Ascending aorta (tissue), 2 donors: ENCODE measurements around the gene RIMBP2. TPM values are rescaled to one million over a fixed set of nuclear protein-coding genes. Genes with fewer than 3 reads are reported as not detected.

ENCODE experiments used
- DNase-seq, 2 donors: peaks; one replicate each; pipeline ENCODE4 v3.0.0-alpha.2; 2019; ENCODE audit warnings: low spot score in 2 of 2
- H3K27ac ChIP-seq, 2 donors: fragments of 200-600 bp; sonication (generic); one replicate each; pipeline ENCODE4 v1.5.1; 2016 to 2017; ENCODE audit warnings: mild to moderate bottlenecking in 1 of 2
- H3K27me3 ChIP-seq: fragments of 200-600 bp; sonication (generic); one replicate; pipeline ENCODE4 v1.5.1; 2017
- H3K36me3 ChIP-seq, 2 donors: fragments of 200-600 bp; sonication (generic); one replicate each; pipeline ENCODE4 v1.5.1; 2016
- H3K4me1 ChIP-seq, 2 donors: fragments of 200-600 bp; sonication (generic); one replicate each; pipeline ENCODE4 v1.5.1; 2016 to 2017; ENCODE audit warnings: mild to moderate bottlenecking in 1 of 2
- H3K4me3 ChIP-seq, 2 donors: fragments of 200-600 bp; sonication (generic); one replicate each; pipeline ENCODE4 v1.5.1; 2016 to 2017; ENCODE audit warnings: mild to moderate bottlenecking in 1 of 2
- H3K9me3 ChIP-seq, 2 donors: fragments of 200-600 bp; sonication (generic); one replicate each; pipeline ENCODE4 v1.5.1; 2016
- CTCF ChIP-seq, 3 experiments: fragments of 200-600 bp in 2 of 3; fragments of 450-650 bp in 1 of 3; sonication (generic) in 2 of 3; IDR thresholded peaks; one replicate each; pipeline ENCODE4 v1.5.1; 2016 to 2019; ENCODE audit warnings: antibody characterized with exemption in 3 of 3, mild to moderate bottlenecking in 1 of 3, moderate library complexity in 1 of 3
- intact Hi-C: fragments of 100-400 bp; cut with DNase I; formaldehyde crosslinking; loops from one replicate; pipeline ENCODE4 v1.15.1; 2023
- total RNA-seq: library from RNA; depleted of rRNA; stranded (reverse); fragments of >200 nt; gene quantifications from one replicate; pipeline ENCODE4 v1.1.0, GENCODE V29; 2016

RIMBP2 gene
- total RNA-seq, 1 donor from 2014 or later, result not detected

GRCh38 chr12:130608132-130608531 is 108.0 kb downstream of the RIMBP2 start:
- H3K4me1 ChIP-seq, result no peaks in the 10 kb centered on the region
- intact Hi-C loops, result no loop called here
- H3K36me3 ChIP-seq, result no peaks in the 10 kb centered on the region
- H3K9me3 ChIP-seq, result no peaks in the 10 kb centered on the region
- no peak for TF ChIP-seq CTCF (IDR thresholded peaks at IDR 0.05)
- no peak for DNase-seq
- no peak overlapping the region for H3K4me3 ChIP-seq
- no peak overlapping the region for H3K27ac ChIP-seq
- no peaks in the 10 kb centered on the region for H3K27me3 ChIP-seq

- H3K36me3 ChIP-seq, result no peaks in the 10 kb centered on the region
- H3K4me1 ChIP-seq, result no peaks in the 10 kb centered on the region
- no peaks in the 10 kb centered on the region for H3K9me3 ChIP-seq
- DNase-seq, result no peak
- no peaks in the 10 kb centered on the region for H3K27me3 ChIP-seq
- no peak overlapping the region for H3K4me3 ChIP-seq
- TF ChIP-seq CTCF (IDR thresholded peaks at IDR 0.05), result no peak
- intact Hi-C loops, result no loop called here
- H3K27ac ChIP-seq, result no peak overlapping the region
Measured at GRCh38 chr12:130606231-130606630, 109.9 kb downstream of the RIMBP2 start.

GRCh38 chr12:130603396-130603965 is 112.6 kb downstream of the RIMBP2 start:
- H3K27me3 ChIP-seq, result no peaks in the 10 kb centered on the region
- no peaks in the 10 kb centered on the region for H3K9me3 ChIP-seq
- H3K36me3 ChIP-seq, result no peaks in the 10 kb centered on the region
- H3K27ac ChIP-seq, result no peak overlapping the region
- no peak overlapping the region for H3K4me3 ChIP-seq
- no peaks in the 10 kb centered on the region for H3K4me1 ChIP-seq
- no peak for TF ChIP-seq CTCF (IDR thresholded peaks at IDR 0.05)
- no peak for DNase-seq
- intact Hi-C loops, result no loop called here

GRCh38 chr12:130602251-130602650 is 113.8 kb downstream of the RIMBP2 start:
- no peaks in the 10 kb centered on the region for H3K36me3 ChIP-seq
- no peak for DNase-seq
- intact Hi-C loops, result no loop called here
- no peaks in the 10 kb centered on the region for H3K27me3 ChIP-seq
- peaks cover 0 to 5% of the 10 kb centered on the region in 2 donors for H3K9me3 ChIP-seq
- TF ChIP-seq CTCF (IDR thresholded peaks at IDR 0.05), result no peak
- H3K4me3 ChIP-seq, result no peak overlapping the region
- no peaks in the 10 kb centered on the region for H3K4me1 ChIP-seq
- no peak overlapping the region for H3K27ac ChIP-seq

GRCh38 chr12:130601327-130601726 is 114.8 kb downstream of the RIMBP2 start:
- Histone ChIP-seq H3K4me3 (no peak overlapping the region), H3K9me3 (peaks cover 0 to 5% of the 10 kb centered on the region in 2 donors), H3K4me1 (no peaks in the 10 kb centered on the region), H3K27ac (no peak overlapping the region), H3K36me3 (no peaks in the 10 kb centered on the region), H3K27me3 (no peaks in the 10 kb centered on the region)
- TF ChIP-seq CTCF (IDR thresholded peaks at IDR 0.05), result no peak
- intact Hi-C loops, result no loop called here
- no peak for DNase-seq

- H3K36me3 ChIP-seq, result no peaks in the 10 kb centered on the region
- intact Hi-C loops, result no loop called here
- peaks cover 0 to 5% of the 10 kb centered on the region in 2 donors for H3K9me3 ChIP-seq
- no peak for DNase-seq
- no peaks in the 10 kb centered on the region for H3K27me3 ChIP-seq
- no peak for TF ChIP-seq CTCF (IDR thresholded peaks at IDR 0.05)
- H3K4me1 ChIP-seq, result no peaks in the 10 kb centered on the region
- H3K27ac ChIP-seq, result no peak overlapping the region
- no peak overlapping the region for H3K4me3 ChIP-seq
Measured at GRCh38 chr12:130596241-130596640, 119.9 kb downstream of the RIMBP2 start.
